ENCODE measurements around the gene PRSS2. TPM values are rescaled to one million over a fixed set of nuclear protein-coding genes. Genes with fewer than 3 reads are reported as not detected.

The PRSS2 gene
- total RNA-seq, 4 donors from 2014 or later, result 2.5 to 78.0 (median 12.0) TPM

DNA sequence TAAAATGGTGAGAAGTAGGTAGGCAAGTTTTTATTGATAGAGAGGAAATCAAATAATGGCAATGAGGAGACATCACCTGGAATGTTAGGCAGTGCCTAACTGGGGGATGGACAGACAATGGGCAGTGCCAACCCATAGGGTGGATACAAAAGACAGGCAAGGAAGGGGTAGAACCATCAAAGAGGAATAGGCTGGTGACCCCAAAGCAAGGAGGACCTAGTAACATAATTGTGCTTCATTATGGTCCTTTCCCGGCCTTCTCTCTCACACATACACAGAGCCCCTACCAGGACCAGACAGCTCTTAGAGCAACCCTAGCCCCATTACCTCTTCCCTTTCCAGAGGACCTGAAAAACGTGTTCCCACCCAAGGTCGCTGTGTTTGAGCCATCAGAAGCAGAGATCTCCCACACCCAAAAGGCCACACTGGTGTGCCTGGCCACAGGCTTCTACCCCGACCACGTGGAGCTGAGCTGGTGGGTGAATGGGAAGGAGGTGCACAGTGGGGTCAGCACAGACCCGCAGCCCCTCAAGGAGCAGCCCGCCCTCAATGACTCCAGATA is 30.0 kb downstream of the PRSS2 start:
- Histone ChIP-seq H3K4me1 (peaks cover 0 to 23% (median 6%) of the 10 kb centered on the region in 4 donors), H3K9me3 (no peaks in the 10 kb centered on the region), H3K4me3 (no peak overlapping the region), H3K36me3 (no peaks in the 10 kb centered on the region), H3K27ac (peak overlapping the region in 1 of 4 donors; percentile 82), H3K27me3 (peaks cover 0 to 44% of the 10 kb centered on the region in 2 donors)
- no peak for DNase-seq (ENCODE audit: low spot score in 2 of 2)
- 93% methylated on average over 4 to 7 of the region's 7 CpGs for WGBS, 2 donors
- no peak for TF ChIP-seq EP300 (IDR thresholded peaks at IDR 0.05)
- no peak for TF ChIP-seq POLR2A (IDR thresholded peaks at IDR 0.05)
- TF ChIP-seq, protein P1, sequence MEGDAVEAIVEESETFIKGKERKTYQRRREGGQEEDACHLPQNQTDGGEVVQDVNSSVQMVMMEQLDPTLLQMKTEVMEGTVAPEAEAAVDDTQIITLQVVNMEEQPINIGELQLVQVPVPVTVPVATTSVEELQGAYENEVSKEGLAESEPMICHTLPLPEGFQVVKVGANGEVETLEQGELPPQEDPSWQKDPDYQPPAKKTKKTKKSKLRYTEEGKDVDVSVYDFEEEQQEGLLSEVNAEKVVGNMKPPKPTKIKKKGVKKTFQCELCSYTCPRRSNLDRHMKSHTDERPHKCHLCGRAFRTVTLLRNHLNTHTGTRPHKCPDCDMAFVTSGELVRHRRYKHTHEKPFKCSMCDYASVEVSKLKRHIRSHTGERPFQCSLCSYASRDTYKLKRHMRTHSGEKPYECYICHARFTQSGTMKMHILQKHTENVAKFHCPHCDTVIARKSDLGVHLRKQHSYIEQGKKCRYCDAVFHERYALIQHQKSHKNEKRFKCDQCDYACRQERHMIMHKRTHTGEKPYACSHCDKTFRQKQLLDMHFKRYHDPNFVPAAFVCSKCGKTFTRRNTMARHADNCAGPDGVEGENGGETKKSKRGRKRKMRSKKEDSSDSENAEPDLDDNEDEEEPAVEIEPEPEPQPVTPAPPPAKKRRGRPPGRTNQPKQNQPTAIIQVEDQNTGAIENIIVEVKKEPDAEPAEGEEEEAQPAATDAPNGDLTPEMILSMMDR (IDR thresholded peaks at IDR 0.05), result no peak

DNA sequence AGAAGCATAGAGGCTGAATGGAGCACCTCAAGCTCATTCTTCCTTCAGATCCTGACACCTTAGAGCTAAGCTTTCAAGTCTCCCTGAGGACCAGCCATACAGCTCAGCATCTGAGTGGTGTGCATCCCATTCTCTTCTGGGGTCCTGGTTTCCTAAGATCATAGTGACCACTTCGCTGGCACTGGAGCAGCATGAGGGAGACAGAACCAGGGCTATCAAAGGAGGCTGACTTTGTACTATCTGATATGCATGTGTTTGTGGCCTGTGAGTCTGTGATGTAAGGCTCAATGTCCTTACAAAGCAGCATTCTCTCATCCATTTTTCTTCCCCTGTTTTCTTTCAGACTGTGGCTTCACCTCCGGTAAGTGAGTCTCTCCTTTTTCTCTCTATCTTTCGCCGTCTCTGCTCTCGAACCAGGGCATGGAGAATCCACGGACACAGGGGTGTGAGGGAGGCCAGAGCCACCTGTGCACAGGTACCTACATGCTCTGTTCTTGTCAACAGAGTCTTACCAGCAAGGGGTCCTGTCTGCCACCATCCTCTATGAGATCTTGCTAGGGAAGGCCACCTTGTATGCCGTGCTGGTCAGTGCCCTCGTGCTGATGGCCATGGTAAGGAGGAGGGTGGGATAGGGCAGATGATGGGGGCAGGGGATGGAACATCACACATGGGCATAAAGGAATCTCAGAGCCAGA is 31.0 kb downstream of the PRSS2 start:
- Histone ChIP-seq H3K27ac (no peak overlapping the region), H3K36me3 (no peaks in the 10 kb centered on the region), H3K27me3 (peaks cover 0 to 34% of the 10 kb centered on the region in 2 donors), H3K4me3 (no peak overlapping the region), H3K4me1 (peaks cover 0 to 16% (median 4%) of the 10 kb centered on the region in 4 donors), H3K9me3 (no peaks in the 10 kb centered on the region)
- WGBS, 2 donors, result 90% methylated on average over 8 of the region's 8 CpGs
- TF ChIP-seq POLR2A (IDR thresholded peaks at IDR 0.05) (no peak), EP300 (IDR thresholded peaks at IDR 0.05) (no peak)
- TF ChIP-seq, protein P1 (IDR thresholded peaks at IDR 0.05), result no peak
- DNase-seq (ENCODE audit: low spot score in 2 of 2), result no peak

DNA sequence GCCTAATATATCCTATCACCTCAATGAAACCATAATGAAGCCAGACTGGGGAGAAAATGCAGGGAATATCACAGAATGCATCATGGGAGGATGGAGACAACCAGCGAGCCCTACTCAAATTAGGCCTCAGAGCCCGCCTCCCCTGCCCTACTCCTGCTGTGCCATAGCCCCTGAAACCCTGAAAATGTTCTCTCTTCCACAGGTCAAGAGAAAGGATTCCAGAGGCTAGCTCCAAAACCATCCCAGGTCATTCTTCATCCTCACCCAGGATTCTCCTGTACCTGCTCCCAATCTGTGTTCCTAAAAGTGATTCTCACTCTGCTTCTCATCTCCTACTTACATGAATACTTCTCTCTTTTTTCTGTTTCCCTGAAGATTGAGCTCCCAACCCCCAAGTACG is 31.5 kb downstream of the PRSS2 start:
- Histone ChIP-seq H3K27me3 (peaks cover 0 to 29% of the 10 kb centered on the region in 2 donors), H3K4me3 (no peak overlapping the region), H3K36me3 (no peaks in the 10 kb centered on the region), H3K4me1 (peaks cover 0 to 11% (median 1%) of the 10 kb centered on the region in 4 donors), H3K27ac (no peak overlapping the region), H3K9me3 (no peaks in the 10 kb centered on the region)
- no peak for DNase-seq (ENCODE audit: low spot score in 2 of 2)
- TF ChIP-seq EP300 (IDR thresholded peaks at IDR 0.05) (no peak), POLR2A (IDR thresholded peaks at IDR 0.05) (no peak)
- TF ChIP-seq, protein P1 (IDR thresholded peaks at IDR 0.05), result no peak
- WGBS, 2 donors, result 81 to 84% methylated on average over 3 of the region's 3 CpGs

DNA sequence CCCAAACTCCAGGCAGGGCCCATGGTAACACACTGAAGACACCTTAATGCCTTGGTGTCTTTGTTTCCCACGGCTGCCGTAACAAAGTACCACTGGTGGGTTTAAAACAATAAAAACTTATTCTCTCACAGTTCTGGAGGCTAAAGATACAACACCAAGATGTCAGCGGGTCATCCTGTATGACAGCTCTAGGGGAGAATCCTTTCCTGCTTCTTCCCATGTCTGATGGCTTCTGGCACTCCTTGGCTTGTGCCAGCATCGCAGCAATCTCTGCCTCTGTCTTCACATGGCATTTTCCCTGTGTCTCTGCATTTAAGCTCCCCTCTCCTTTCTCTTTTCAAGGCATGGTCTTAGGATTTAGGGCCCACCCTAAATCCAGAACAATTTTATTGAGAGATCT is 33.1 kb downstream of the PRSS2 start:
- H3K27me3 ChIP-seq, result peaks cover 0 to 20% of the 10 kb centered on the region in 2 donors
- no peak for DNase-seq (ENCODE audit: low spot score in 2 of 2)
- H3K4me1 ChIP-seq, result no peaks in the 10 kb centered on the region
- TF ChIP-seq POLR2A (IDR thresholded peaks at IDR 0.05) (no peak), EP300 (IDR thresholded peaks at IDR 0.05) (no peak)
- TF ChIP-seq, protein P1 (IDR thresholded peaks at IDR 0.05), result no peak
- WGBS, 2 donors, result 80 to 88% methylated on average over 4 of the region's 4 CpGs
- no peaks in the 10 kb centered on the region for H3K36me3 ChIP-seq
- peak overlapping the region in 1 of 4 donors; percentile 40 for H3K27ac ChIP-seq
- H3K4me3 ChIP-seq, result no peak overlapping the region
- no peaks in the 10 kb centered on the region for H3K9me3 ChIP-seq

DNA sequence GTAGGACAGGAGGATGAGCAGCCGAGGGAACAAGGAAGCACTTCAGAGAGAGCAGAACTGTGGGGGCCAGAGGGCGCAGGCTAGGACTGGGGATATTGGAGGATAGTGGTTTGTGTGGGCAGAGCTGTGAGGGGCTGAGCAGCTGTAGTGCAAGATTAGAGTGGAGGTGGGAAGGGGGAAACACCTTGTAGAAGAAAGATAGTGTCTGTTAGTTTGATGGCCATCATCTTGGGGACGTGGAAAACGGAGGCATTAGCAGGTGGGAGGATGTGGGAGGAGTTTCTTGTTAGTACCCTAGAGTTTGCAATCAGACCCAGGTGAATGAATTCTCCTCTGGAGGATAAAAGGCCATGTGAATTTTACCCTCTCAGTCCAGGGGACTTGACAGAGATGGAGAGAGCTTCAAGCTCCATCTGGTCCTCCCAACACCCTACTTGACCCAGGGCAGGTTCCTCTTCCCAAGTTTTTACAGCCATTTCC is 34.0 kb downstream of the PRSS2 start:
- WGBS, 2 donors, result 49 to 70% methylated on average over 4 of the region's 4 CpGs
- no peak for DNase-seq (ENCODE audit: low spot score in 2 of 2)
- Histone ChIP-seq H3K27ac (peak overlapping the region in 1 of 4 donors; percentile 40), H3K36me3 (no peaks in the 10 kb centered on the region), H3K4me1 (peaks cover 0 to 4% (median 0%) of the 10 kb centered on the region in 4 donors), H3K9me3 (no peaks in the 10 kb centered on the region), H3K27me3 (peaks cover 0 to 19% of the 10 kb centered on the region in 2 donors), H3K4me3 (no peak overlapping the region)
- TF ChIP-seq, protein P1 (IDR thresholded peaks at IDR 0.05), result no peak
- TF ChIP-seq EP300 (IDR thresholded peaks at IDR 0.05) (no peak), POLR2A (IDR thresholded peaks at IDR 0.05) (no peak)

All from tibial nerve (tissue), 4 donors.